C4-2B (cell line): ENCODE data around the gene UGT1A8.
A peak's percentile ranks its signal among the peaks of the same experiment; 100 is the strongest.

Source experiments
- H3K27ac ChIP-seq: fragments of 450-650 bp; 2 replicates; pipeline ENCODE4 v1.5.1; 2017
- CTCF ChIP-seq: fragments of 450-650 bp; conservative IDR thresholded peaks from 2 replicates; pipeline ENCODE4 v1.5.1; 2017; ENCODE audit warnings: mild to moderate bottlenecking
- ZFX ChIP-seq: fragments of 450-650 bp; IDR thresholded peaks from 2 replicates; pipeline ENCODE4 v1.6.1; 2017

Gene UGT1A8

DNA sequence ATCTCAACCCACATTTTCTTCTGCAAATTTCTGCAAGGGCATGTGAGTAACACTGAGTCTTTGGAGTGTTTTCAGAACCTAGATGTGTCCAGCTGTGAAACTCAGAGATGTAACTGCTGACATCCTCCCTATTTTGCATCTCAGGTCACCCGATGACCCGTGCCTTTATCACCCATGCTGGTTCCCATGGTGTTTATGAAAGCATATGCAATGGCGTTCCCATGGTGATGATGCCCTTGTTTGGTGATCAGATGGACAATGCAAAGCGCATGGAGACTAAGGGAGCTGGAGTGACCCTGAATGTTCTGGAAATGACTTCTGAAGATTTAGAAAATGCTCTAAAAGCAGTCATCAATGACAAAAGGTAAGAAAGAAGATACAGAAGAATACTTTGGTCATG lies 150.6 kb downstream of the UGT1A8 start:
- no peak for TF ChIP-seq CTCF
- TF ChIP-seq ZFX: no peak
- no peak overlapping the region for H3K27ac ChIP-seq

DNA sequence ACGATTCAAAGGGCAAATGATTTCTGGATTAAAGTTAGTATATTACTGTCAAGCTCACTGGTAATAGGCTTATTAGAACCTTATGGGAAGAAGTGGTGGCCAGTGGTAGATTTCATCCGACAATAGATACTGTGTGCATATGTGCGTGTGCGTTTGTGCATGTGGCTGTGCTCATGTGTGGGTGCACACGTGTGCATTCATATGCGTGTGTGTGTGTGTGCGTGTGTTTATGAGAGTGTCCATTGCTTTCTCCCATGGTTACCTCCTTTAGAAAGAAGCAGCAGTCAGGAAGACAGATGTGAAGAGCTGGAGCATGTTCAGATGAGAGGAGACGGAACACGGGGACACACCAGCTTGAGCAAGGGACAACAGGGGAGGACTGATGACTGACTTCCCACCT lies 151.8 kb downstream of the UGT1A8 start:
- H3K27ac ChIP-seq: no peak overlapping the region
- TF ChIP-seq CTCF (no peak), ZFX (no peak)

DNA sequence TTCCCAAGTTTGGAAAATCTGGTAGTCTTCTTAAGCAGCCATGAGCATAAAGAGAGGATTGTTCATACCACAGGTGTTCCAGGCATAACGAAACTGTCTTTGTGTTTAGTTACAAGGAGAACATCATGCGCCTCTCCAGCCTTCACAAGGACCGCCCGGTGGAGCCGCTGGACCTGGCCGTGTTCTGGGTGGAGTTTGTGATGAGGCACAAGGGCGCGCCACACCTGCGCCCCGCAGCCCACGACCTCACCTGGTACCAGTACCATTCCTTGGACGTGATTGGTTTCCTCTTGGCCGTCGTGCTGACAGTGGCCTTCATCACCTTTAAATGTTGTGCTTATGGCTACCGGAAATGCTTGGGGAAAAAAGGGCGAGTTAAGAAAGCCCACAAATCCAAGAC lies 154.7 kb downstream of the UGT1A8 start:
- TF ChIP-seq CTCF (no peak), ZFX (no peak)
- H3K27ac ChIP-seq: no peak overlapping the region

GRCh38 chr2:233772583-233772982 lies 155.2 kb downstream of the UGT1A8 start:
- no peak overlapping the region for H3K27ac ChIP-seq

GRCh38 chr2:233773854-233774253 lies 156.4 kb downstream of the UGT1A8 start:
- H3K27ac ChIP-seq: no peak overlapping the region
- TF ChIP-seq CTCF (no peak), ZFX (no peak)

More at GRCh38 chr2:233772583-233772982, 155.2 kb downstream of the UGT1A8 start:
- TF ChIP-seq ZFX (no peak), CTCF (peak; percentile 49)

DNA sequence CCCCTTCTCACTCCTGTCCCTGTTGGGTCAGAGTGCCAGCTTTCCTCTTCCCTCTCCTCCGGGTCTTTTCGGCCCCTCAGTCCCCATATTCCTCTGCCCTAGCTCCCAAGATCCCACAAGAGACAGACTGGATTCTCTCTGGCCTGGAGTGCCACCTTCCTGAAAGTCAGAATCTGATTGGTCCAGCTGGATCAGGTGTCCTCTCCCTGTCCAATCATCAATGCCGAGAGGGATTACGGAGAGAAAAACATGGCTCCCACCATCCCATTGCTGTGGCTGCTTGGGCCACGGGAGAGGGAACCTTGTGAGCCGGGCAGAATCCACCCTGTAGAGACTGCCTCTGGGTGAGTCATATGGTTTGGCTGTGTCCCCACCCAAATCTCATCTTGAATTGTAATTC lies 158.0 kb downstream of the UGT1A8 start:
- H3K27ac ChIP-seq: no peak overlapping the region

GRCh38 chr2:233778030-233778429 lies 160.6 kb downstream of the UGT1A8 start, which contains the start of gene MROH2A:
TSS of gene MROH2A (plus strand) at chr2:233778330. CDS start at chr2:233779359, 1,029 bp downstream.
- H3K27ac ChIP-seq: no peak within 1 kb of the TSS
- TF ChIP-seq CTCF (no peak), ZFX (no peak)

More for the DNA sequence above, 158.0 kb downstream of the UGT1A8 start:
- no peak for TF ChIP-seq CTCF
- TF ChIP-seq ZFX: no peak
